Neural progenitor cell (in vitro differentiated cells): Measurements from ENCODE around the gene GALNT18. TPM values are rescaled to one million over a fixed set of nuclear protein-coding genes. Genes with fewer than 3 reads are reported as not detected.

Experiments
- DNase-seq: peaks from one replicate; pipeline ENCODE4 v3.0.0-alpha.2; 2016; ENCODE audit warnings: low spot score
- H2AFZ ChIP-seq: fragments of 200-600 bp; sonication (generic); replicated peaks from 2 replicates; pipeline ENCODE4 v1.6.1; 2016; ENCODE audit warnings: antibody characterized with exemption
- H3F3A ChIP-seq: fragments of 200-600 bp; sonication (generic); 2 replicates; pipeline ENCODE4 v1.6.1; 2016; ENCODE audit warnings: antibody characterized with exemption, low read depth
- H3K27ac ChIP-seq: fragments of 200-600 bp; sonication (generic); 2 replicates; pipeline ENCODE4 v1.5.1; 2016; ENCODE audit warnings: mild to moderate bottlenecking
- H3K27me3 ChIP-seq: fragments of 200-600 bp; sonication (generic); 2 replicates; pipeline ENCODE4 v1.6.1; 2016; ENCODE audit warnings: mild to moderate bottlenecking, moderate library complexity
- H3K36me3 ChIP-seq: fragments of 200-600 bp; sonication (generic); 2 replicates; pipeline ENCODE4 v1.5.1; 2016
- H3K4me1 ChIP-seq: fragments of 200-600 bp; sonication (generic); 2 replicates; pipeline ENCODE4 v1.6.1; 2016; ENCODE audit warnings: mixed run types
- H3K4me2 ChIP-seq: fragments of 200-600 bp; sonication (generic); 2 replicates; pipeline ENCODE4 v1.6.1; 2016
- H3K4me3 ChIP-seq: fragments of 200-600 bp; sonication (generic); 2 replicates; pipeline ENCODE4 v1.5.1; 2016
- H3K79me2 ChIP-seq: fragments of 200-600 bp; sonication (generic); 2 replicates; pipeline ENCODE4 v1.6.1; 2016; ENCODE audit warnings: low read depth
- H3K9ac ChIP-seq: fragments of 200-600 bp; sonication (generic); 2 replicates; pipeline ENCODE4 v1.6.1; 2016
- H3K9me3 ChIP-seq: fragments of 200-600 bp; sonication (generic); 2 replicates; pipeline ENCODE4 v1.5.1; 2016; ENCODE audit warnings: low read depth
- H4K20me1 ChIP-seq: fragments of 200-600 bp; sonication (generic); 2 replicates; pipeline ENCODE4 v1.6.1; 2016; ENCODE audit warnings: low read depth
- H3K27ac Mint-ChIP-seq: 3 replicates; pipeline ENCODE4 v1.8.0; 2021; ENCODE audit warnings: mixed read lengths
- H3K27me3 Mint-ChIP-seq: 2 replicates; pipeline ENCODE4 v1.8.0; 2022; ENCODE audit warnings: low read depth, mild to moderate bottlenecking, inconsistent platforms, moderate library complexity, mixed read lengths; ENCODE audit not compliant: insufficient read depth
- H3K36me3 Mint-ChIP-seq: 3 replicates; pipeline ENCODE4 v1.8.0; 2021; ENCODE audit warnings: mixed read lengths
- H3K4me1 Mint-ChIP-seq: 3 replicates; pipeline ENCODE4 v1.8.0; 2021; ENCODE audit warnings: mixed read lengths
- H3K4me3 Mint-ChIP-seq: 3 replicates; pipeline ENCODE4 v1.8.0; 2021; ENCODE audit warnings: mild to moderate bottlenecking, moderate library complexity, mixed read lengths
- H3K9me3 Mint-ChIP-seq: 3 replicates; pipeline ENCODE4 v1.8.0; 2020; ENCODE audit warnings: mixed read lengths
- CTCF ChIP-seq: fragments of 200-600 bp; sonication (generic); IDR thresholded peaks from 2 replicates; pipeline ENCODE4 v1.5.1; 2017; ENCODE audit warnings: antibody characterized with exemption, mild to moderate bottlenecking
- EZH2 ChIP-seq: fragments of 200-600 bp; sonication (generic); IDR thresholded peaks from 2 replicates; pipeline ENCODE4 v1.6.1; 2017; ENCODE audit warnings: antibody characterized with exemption, mild to moderate bottlenecking, moderate library complexity
- EZH2phosphoT487 ChIP-seq: fragments of 200-600 bp; sonication (generic); IDR thresholded peaks from 2 replicates; pipeline ENCODE4 v1.6.1; 2017; ENCODE audit warnings: antibody characterized with exemption
- total RNA-seq: library from RNA; depleted of rRNA; stranded (reverse); fragments of >200 nt; gene quantifications from 2 replicates; pipeline ENCODE4 v1.2.3, GENCODE V29; 2015; ENCODE audit warnings: low replicate concordance

Gene GALNT18
- total RNA-seq, 1 donor from 2014 or later, result 2.4 TPM

GRCh38 chr11:11615086-11615485, 6.7 kb downstream of the GALNT18 start:
- Mint-ChIP-seq H3K36me3 (no peaks in the 10 kb centered on the region), H3K27ac (no peak overlapping the region), H3K27me3 (peaks cover 9% of the 10 kb centered on the region), H3K4me3 (no peak overlapping the region), H3K4me1 (peaks cover 17% of the 10 kb centered on the region), H3K9me3 (no peaks in the 10 kb centered on the region)
- Histone ChIP-seq H3F3A (peaks cover 3% of the 10 kb centered on the region), H4K20me1 (no peaks in the 10 kb centered on the region), H3K9me3 (no peaks in the 10 kb centered on the region), H3K27me3 (peaks cover 30% of the 10 kb centered on the region), H3K4me3 (no peak overlapping the region), H3K4me2 (no peak overlapping the region), H2AFZ (no peak overlapping the region), H3K27ac (no peak overlapping the region), H3K4me1 (no peaks in the 10 kb centered on the region), H3K36me3 (no peaks in the 10 kb centered on the region), H3K9ac (no peak overlapping the region), H3K79me2 (no peaks in the 10 kb centered on the region)
- TF ChIP-seq CTCF, result no peak
- TF ChIP-seq EZH2, result no peak
- TF ChIP-seq EZH2phosphoT487, result no peak
- DNase-seq, result no peak

- Histone ChIP-seq H4K20me1 (no peaks in the 10 kb centered on the region), H3K4me2 (no peak overlapping the region), H3K36me3 (no peaks in the 10 kb centered on the region), H3K4me3 (no peak overlapping the region), H3K79me2 (no peaks in the 10 kb centered on the region), H3F3A (no peaks in the 10 kb centered on the region), H3K9me3 (no peaks in the 10 kb centered on the region), H3K4me1 (peaks cover 4% of the 10 kb centered on the region), H3K9ac (no peak overlapping the region), H3K27me3 (peaks cover 3% of the 10 kb centered on the region), H2AFZ (no peak overlapping the region), H3K27ac (no peak overlapping the region)
- TF ChIP-seq EZH2 (no peak), CTCF (no peak), EZH2phosphoT487 (no peak)
- no peak for DNase-seq
- Mint-ChIP-seq H3K27ac (no peak overlapping the region), H3K4me1 (peaks cover 9% of the 10 kb centered on the region), H3K27me3 (peaks cover 5% of the 10 kb centered on the region), H3K36me3 (no peaks in the 10 kb centered on the region), H3K4me3 (no peak overlapping the region), H3K9me3 (no peaks in the 10 kb centered on the region)
Observed at GRCh38 chr11:11612439-11612838, 9.4 kb downstream of the GALNT18 start.

- Histone ChIP-seq H3F3A (no peaks in the 10 kb centered on the region), H3K27ac (no peak overlapping the region), H3K4me1 (peaks cover 4% of the 10 kb centered on the region), H3K9ac (no peak overlapping the region), H2AFZ (no peak overlapping the region), H3K9me3 (no peaks in the 10 kb centered on the region), H3K4me3 (no peak overlapping the region), H3K36me3 (no peaks in the 10 kb centered on the region), H3K27me3 (no peaks in the 10 kb centered on the region), H4K20me1 (no peaks in the 10 kb centered on the region), H3K4me2 (no peak overlapping the region), H3K79me2 (no peaks in the 10 kb centered on the region)
- Mint-ChIP-seq H3K27me3 (peaks cover 5% of the 10 kb centered on the region), H3K4me1 (peaks cover 9% of the 10 kb centered on the region), H3K9me3 (no peaks in the 10 kb centered on the region), H3K27ac (no peak overlapping the region), H3K36me3 (no peaks in the 10 kb centered on the region), H3K4me3 (no peak overlapping the region)
- no peak for DNase-seq
- no peak for TF ChIP-seq EZH2
- no peak for TF ChIP-seq CTCF
- no peak for TF ChIP-seq EZH2phosphoT487
Observed at GRCh38 chr11:11611381-11611780, 10.4 kb downstream of the GALNT18 start.
